Embryonic facial prominence (tissue), 1 donor: ENCODE measurements around the gene LRCOL1.

Experiments
- DNase-seq: peaks from one replicate; pipeline ENCODE4 v3.0.0-alpha.2; 2016; ENCODE audit errors: extremely low spot score

LRCOL1 gene

GRCh38 chr12:132619386-132620112, 9.2 kb upstream of the LRCOL1 start:
- DNase-seq = no peak

- DNase-seq = no peak
These were observed 8.6 kb upstream of the LRCOL1 start for GRCh38 chr12:132619071-132619385.

- DNase-seq = no peak
These were observed 8.3 kb upstream of the LRCOL1 start, which contains the start of gene P2RX2 for GRCh38 chr12:132618683-132619043. P2RX2 (plus strand) TSS chr12:132618776; CDS start chr12:132618817, 41 bp downstream.

GRCh38 chr12:132617822-132618682, 7.7 kb upstream of the LRCOL1 start:
- DNase-seq = no peak

GRCh38 chr12:132617135-132617701, 6.8 kb upstream of the LRCOL1 start:
- no peak for DNase-seq

- DNase-seq = no peak
These were observed 5.2 kb upstream of the LRCOL1 start for GRCh38 chr12:132615579-132616038.

- peak; percentile 52 for DNase-seq
These were observed 4.6 kb upstream of the LRCOL1 start for GRCh38 chr12:132614861-132615578.

- no peak for DNase-seq
These were observed 3.6 kb upstream of the LRCOL1 start for GRCh38 chr12:132614029-132614428.

- no peak for DNase-seq
These were observed 1.2 kb upstream of the LRCOL1 start for GRCh38 chr12:132611620-132612019.

GRCh38 chr12:132610866-132611602, 652 bp upstream of the LRCOL1 start:
- no peak for DNase-seq

- no peak for DNase-seq
These were observed 1.9 kb downstream of the LRCOL1 start for GRCh38 chr12:132608231-132609171.

- DNase-seq = no peak
These were observed 3.5 kb downstream of the LRCOL1 start for GRCh38 chr12:132606927-132607326.

- DNase-seq = no peak
These were observed 3.9 kb downstream of the LRCOL1 start for GRCh38 chr12:132606466-132606865.

- DNase-seq = no peak
These were observed 4.5 kb downstream of the LRCOL1 start for GRCh38 chr12:132605892-132606291.

- no peak for DNase-seq
These were observed 5.5 kb downstream of the LRCOL1 start for GRCh38 chr12:132604668-132605441.

GRCh38 chr12:132604151-132604618, 6.2 kb downstream of the LRCOL1 start:
- no peak for DNase-seq

- no peak for DNase-seq
These were observed 6.9 kb downstream of the LRCOL1 start for GRCh38 chr12:132603240-132604150.

GRCh38 chr12:132602572-132603239, 7.7 kb downstream of the LRCOL1 start:
- no peak for DNase-seq
